GF-D8 (cell line): ENCODE results near the gene POMT2.
A peak's percentile ranks its signal among the peaks of the same experiment; 100 is the strongest.
"Not testable (repeated sequence)": the region's sequence is repeated elsewhere in the genome, so short reads cannot be mapped to it uniquely, and the experiment has no call there.

Experiments used
- DNase-seq: peaks from one replicate; lab custom pipeline; 2025; lab: John Stamatoyannopoulos, UW

The POMT2 gene

DNA sequence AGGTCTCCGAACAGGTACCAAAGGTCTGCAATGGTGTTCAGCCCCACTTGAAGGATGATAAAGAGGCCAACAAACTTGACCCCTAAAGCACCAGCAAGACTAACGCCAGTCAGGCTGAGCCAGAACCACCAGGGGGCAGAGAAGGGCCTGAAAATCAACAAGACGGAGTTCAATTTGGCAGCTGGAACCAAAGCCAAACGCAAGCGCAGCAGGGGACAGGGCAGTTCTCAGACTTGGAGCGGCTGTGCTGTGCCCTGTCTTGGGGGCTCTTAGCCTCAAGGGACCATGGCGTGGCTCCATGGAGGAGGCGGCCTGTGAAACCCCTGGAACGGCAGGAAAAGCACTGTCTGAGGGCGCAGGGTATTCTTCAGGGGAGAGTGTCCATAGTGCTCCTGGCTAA, 19.6 kb downstream of the POMT2 start:
- DNase-seq: peak; percentile 4

DNA sequence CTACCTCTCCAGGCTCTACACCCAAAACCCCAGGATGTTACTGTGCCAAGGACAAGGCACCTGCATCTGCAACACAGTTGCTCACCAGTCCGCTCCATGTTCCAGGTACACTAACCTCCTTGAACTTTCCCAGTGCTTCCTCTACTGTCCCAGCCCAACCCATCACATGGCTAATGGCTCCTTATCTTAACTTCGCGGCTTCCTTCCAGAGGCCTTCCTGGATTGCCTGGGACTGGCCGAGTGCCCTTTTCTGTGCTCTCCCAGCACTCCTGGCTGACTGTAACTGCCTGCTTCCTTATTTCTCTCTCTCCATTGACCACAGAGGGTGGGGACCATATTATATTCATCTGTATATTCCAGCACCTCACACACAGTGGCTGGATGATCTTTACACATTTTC, 20.9 kb downstream of the POMT2 start:
- no peak for DNase-seq

GRCh38 chr14:77296906-77297305, 23.8 kb downstream of the POMT2 start:
- no peak for DNase-seq

GRCh38 chr14:77296155-77296554, 24.5 kb downstream of the POMT2 start:
- DNase-seq: no peak

DNA sequence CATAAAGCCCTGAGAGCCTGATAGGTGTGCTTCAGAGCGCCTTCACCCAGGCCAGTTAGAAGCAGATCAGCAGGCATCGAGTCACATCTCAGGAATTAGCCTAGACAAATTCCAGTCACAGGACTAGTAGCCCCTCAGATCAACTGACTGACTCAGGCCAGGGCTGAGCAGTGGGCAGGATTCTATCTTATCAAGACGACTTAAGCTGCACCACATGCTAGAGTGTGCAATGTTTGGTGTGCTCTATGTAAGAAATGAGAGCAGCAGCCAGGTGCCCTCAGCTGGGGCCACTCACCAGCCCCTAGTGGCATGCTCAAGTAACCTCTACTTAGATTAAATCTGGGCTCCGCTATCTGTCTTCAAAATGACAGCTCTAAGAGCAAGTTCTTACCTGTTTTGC, 30.0 kb downstream of the POMT2 start:
- no peak for DNase-seq

- DNase-seq: no peak
These were observed 34.1 kb downstream of the POMT2 start for GRCh38 chr14:77286576-77286975.

- DNase-seq: no peak
These were observed 36.2 kb downstream of the POMT2 start for GRCh38 chr14:77284466-77284865.

DNA sequence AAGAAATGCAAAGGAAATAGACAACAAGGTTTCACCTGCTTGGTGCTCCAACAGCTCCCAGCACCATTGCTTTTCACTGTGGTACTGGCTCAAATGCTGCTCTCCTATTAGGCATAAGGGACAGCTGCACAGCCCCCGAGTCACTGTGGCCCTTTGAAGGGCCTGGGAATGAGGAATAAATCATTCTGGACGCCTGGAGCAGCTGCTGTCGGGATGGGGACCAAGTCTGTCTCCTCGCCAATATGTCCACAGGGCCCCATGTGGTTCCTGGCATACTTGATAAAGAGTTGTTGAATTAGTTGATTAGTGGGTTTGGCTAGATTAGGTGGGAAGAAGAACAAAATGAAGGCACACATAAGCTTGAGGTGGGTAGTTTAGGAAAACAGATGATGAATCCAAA, 36.6 kb downstream of the POMT2 start:
- no peak for DNase-seq

DNA sequence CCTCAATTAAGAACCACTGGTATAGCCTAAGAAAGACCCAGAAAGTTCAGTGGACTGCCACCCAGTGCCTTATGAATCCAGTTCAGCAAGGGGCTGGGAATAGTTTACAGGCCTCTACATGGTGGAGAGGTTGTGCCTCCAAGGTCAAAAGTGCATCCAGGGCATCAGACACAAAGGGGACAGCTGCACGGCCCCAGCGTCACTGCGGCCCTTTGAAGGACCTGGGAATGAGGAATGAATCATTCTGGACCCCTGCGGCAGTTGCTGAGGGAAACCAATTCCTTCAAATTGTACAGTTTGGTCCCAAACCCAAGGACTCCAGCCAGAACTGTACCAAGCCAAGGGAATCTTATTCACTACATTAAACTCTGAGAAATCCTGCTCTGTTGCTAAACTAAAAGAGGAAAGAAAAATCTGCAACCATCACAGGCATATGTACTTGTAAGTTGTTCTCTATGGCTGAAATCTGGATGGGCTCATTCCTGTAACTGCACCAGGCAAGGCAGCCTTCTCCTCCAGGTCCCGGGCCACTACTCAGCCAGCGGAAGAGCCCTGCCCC, 38.8 kb downstream of the POMT2 start:
- DNase-seq: no peak

DNA sequence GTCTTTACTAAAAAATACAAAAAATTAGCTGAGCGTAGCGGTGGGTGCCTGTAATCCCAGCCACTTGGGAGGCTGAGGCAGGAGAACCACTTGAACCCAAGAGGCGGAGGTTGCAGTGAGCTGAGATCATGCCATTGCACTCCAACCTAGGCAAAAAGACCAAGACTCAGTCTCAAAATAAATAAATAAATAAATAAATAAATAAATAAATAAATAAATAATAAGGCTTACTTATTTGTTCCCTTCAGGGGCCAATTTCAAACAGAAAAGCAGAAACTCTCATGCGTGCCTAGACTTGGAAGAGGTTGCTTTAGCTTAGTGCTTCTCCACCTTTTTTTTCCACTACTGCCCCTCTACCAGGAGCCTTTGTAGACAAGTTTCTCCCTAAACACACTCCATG, 39.8 kb downstream of the POMT2 start:
- DNase-seq: not testable (repeated sequence)

DNA sequence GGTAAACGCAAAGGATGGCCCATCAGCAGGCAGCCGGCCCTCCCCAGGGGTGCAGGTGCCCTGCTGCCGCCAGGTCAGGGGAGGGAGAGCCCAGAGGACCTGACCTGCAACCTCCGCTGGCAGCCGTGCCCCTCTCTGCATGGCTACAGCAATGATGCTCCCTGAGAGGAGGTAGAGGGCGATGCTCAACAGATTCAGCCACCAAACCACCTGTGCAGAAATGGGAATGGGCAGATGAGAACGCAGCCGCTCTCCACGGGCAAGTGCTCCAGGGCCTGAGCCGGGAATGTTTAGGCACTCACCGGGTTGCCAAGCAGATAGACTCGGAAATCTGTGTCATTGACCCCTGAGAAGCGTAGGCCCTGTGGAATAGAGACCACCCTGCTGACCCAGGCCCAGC, 41.0 kb downstream of the POMT2 start:
- no peak for DNase-seq

GRCh38 chr14:77278461-77279230, 42.0 kb downstream of the POMT2 start:
- no peak for DNase-seq

DNA sequence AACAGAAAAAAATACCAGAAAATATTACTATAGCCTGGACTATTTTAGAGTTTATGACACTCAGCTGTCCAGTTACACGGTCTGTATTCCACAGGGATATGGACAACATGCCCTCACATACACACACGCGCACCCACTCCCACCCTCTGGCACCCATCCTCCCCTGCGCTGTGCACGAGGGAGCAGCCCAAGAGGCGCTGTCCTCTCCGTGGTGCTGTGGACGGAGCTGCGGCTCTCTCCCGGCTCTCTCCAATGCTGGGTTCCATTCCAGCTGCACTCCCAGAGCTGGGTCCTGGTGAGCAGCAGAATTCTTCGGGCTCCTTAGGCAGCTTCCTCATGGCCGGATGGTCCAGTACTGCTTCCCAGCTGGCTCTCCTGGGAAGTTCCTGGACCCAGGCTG, 43.7 kb downstream of the POMT2 start:
- no peak for DNase-seq

GRCh38 chr14:77276295-77276935, 44.3 kb downstream of the POMT2 start:
- DNase-seq: no peak

DNA sequence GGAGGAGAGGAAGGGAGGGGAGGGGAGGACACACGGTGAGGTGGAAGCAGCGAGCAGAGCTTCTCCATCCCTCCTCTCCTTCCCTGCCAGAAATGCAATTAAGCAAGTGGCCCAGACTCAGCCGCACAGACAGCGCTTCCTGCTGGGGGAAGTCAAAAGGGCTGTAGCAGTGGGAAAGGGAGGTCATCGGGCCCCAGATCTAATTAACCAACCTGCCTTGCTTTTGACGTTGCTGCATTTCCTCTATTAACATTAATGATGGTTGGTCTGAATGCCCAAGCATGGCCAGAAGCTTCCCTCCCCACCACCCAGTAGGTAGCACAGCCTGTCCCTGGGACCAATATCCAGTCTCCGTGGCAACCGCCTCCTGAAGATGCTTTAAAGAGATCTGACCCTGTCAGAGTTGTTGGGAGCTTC, 45.1 kb downstream of the POMT2 start:
- DNase-seq: no peak

- DNase-seq: no peak
These were observed 45.6 kb downstream of the POMT2 start for GRCh38 chr14:77275041-77275580.

- DNase-seq: no peak
These were observed 46.9 kb downstream of the POMT2 start for GRCh38 chr14:77273796-77274195.

DNA sequence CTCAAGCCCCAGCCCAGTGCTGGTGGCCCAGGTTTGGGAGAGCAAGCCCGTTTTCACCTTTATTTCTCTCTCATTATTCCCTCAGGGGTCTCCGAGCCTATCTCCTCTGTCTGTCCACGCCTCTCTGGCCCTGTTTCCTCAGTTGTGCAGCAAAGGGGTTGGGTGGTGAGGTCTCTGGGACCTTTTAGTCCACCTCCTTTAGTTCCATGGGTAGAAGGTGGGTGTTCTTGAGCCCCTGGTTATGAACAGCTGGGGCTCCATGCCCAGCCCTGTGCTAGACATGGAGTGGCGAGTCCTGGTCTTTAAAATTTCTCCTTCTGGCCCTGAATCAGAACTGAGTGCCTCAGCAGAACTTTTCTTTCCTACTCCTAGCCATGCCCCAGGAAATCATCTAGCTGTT, 48.4 kb downstream of the POMT2 start:
- DNase-seq: no peak

DNA sequence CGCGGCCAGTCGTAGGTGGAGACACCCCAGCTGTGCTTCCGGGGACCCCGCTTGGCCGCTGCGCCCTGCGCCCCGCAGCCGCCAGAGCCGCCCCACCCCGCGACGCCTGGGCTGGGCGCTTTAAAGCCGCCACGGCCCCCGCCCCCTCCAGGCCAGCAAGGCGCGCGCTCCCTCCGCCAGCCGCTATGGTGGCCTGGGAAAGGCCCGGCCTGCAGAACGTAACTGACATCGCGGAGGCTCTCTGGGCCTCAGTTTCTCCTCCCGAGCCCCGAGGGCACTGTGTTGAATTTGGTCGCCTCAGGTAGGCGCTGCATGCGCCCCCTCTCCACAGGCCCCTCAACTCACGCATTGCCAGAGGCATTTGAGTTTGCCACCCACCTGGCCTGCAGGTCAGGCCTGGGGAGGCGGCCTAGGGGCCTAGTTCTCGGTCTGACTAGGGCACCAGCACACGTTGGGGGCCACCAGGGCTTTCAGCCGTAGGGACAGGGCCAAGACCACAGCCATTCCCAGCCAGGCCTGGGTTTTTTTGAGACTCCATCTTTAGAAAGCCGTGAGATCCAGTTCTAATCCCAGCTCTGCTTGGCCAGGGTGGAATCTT, 49.5 kb downstream of the POMT2 start, which contains the start of gene NGB:
Gene NGB (minus strand): TSS at position 94 of the 598 bp plus-strand sequence. CDS start 269 bp downstream, outside the sequence.
- no peak for DNase-seq

DNA sequence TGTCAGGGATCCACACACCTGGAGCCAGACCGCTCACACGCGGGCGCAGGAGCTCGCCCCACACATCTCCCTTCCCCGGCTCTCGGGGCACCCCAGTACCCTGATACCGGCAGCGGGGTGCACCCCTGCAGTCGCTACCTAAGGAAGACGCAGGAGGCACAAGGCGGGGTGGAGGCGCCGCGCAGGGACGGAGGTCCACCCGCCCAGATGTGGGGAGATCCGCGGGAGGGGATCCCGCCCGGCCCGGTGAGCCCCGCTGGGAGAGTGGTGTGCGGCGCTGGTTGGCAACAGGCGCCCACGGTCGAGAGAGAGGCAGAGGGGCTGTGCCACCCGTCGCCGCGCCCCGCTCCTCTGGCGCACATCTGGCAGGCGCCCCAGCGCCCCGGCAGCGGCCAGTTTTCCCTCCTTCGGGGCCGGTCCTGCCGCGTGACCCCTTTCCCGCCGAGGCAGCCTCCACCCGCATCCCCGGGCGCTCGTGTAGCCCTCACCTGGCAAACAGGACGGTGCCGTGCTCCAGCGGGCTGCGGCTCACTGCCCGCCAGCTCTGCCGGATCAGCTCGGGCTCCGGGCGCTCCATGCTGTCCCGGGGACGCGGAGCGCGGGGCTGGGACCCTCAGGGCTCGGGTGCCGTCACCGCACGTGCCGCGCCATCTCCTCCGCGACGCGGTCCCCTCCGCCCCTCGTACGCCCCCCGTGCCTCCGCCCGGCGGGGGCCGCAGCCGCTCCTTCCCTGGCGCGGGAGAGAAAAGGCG, 50.1 kb downstream of the POMT2 start:
- no peak for DNase-seq

- no peak for DNase-seq
These were observed 51.6 kb downstream of the POMT2 start for GRCh38 chr14:77268989-77269600.
